Activated CD4-positive, CD25-positive, alpha-beta regulatory T cell treated with anti-CD3 and anti-CD28 coated beads, Interleukin-2, amount 50 U/mL, for 16 hours (primary cell): ENCODE results near the gene PIK3AP1.
"Not testable (repeated sequence)": the region's sequence is repeated elsewhere in the genome, so short reads cannot be mapped to it uniquely, and the experiment has no call there.

ENCODE experiments used
- DNase-seq: peaks from one replicate; pipeline ENCODE4 v3.0.0-alpha.2; 2020; ENCODE audit warnings: low read depth, low spot score

Gene PIK3AP1

DNA sequence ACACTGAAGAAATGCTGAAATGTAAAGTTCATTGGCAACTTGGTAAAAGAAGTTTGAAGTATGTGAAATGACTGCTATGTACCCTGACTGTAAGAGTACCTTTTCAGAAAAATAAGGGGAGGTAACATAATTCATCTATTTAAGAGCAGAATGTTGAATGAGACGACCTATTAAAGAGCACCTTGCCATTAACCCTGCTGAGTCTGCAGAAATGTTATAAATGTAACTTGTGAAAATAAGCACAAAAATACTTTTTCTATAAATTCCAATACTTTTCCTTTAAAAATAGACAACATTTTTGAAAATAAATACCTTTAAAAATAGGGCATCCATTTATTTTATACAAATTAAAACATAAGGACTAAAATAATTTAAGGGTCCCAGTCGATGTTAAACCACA lies 141.2 kb downstream of the PIK3AP1 start:
- no peak for DNase-seq

DNA sequence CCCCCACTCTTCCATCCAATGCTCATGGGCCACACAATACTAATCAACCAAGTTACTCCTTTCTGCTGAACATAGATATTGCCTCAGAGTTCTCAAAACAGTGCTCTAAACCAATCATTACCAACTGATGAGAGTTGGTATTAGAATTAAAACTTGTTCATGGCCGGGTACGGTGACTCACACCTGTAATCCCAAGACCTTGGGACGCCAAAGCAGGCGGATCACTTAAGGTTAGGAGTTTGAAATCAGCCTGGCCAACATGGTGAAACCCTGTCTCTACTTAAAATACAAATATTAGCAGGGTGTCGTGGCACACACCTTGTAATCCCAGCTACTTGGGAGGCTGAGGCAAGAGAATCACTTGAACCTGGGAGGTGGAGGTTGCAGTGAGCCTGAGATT lies 141.7 kb downstream of the PIK3AP1 start:
- DNase-seq: no peak

DNA sequence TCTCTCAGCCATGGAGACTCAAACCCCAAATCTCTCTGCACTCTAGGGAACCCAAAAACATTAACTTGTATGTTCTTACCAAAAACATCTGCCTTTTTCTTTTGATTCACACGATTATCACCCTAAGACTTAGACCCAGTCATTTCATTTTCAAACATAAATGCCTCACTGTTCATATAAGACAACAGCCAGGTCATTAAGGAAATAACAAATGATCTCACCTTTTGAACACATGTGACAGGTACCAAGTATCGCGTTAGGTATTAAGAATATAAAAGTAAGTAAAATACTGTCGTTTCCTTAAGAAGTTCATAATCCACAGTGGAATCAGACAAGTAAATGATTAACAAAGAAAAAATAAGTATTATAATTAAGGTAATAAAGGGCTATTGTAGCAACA lies 142.3 kb downstream of the PIK3AP1 start:
- DNase-seq: no peak

DNA sequence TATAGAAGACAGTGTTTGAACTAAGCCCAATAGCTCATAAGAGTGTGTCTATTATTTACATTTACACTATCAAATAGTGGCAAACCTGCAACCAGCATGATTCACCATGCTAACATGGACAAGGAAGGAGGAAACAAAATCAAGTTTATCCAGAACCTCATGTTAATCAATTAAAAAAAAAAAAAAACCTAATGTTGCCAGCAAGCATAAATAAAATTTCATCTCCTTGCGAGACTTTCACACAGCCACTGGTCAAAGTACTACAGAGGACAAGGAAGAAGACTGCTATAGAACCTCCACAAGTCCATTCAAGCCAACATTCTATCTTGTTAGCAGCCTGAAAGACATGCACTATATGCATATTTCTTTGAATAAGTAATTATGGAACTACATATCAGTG lies 143.2 kb downstream of the PIK3AP1 start:
- no peak for DNase-seq

DNA sequence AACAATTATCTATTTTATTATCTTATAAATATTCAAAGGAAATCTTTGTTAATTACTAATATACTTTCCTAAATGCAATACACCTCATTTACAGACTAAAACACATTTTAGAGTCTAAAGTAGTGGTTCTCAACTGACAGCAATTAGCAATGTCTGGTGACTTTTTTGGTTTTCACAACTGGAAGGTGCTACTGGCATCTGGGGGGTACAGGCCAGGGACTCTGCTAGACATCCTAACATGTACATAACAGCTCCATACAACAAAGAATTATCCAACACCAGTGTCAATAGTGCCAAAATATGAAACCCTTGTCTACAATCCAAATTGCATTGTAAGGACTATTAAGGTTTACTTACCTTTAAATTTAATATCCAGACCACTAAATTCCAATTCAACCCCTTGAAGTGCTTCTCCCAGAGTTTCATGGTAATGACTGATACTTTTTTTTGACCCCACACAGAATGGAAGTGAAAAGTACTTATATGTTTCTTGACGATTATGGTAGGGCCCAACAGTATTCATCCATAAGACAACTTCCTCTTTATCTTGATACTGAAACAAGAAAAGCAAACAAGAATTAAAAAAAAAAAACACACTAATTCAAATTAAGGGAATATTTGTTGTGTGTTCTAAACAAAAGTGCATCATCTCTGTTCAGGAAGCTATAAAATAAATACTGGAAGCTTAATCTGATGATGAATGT lies 143.9 kb downstream of the PIK3AP1 start:
- no peak for DNase-seq

DNA sequence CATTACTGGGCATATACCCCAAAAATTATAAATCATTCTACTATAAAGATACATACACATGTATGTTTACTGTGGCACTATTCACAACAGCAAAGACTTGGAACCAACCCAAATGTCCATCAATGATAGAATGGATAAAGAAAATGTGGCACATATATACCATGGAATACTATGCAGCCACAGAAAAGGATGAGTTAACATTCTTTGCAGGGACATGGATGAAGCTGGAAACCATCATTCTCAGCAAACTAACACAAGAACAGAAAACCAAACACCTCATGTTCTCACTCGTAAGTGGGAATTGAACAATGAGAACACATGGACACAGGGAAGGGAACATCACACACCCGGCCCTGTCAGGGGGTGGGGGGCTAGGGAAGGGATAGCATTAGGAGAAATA lies 145.8 kb downstream of the PIK3AP1 start:
- not testable (repeated sequence) for DNase-seq

DNA sequence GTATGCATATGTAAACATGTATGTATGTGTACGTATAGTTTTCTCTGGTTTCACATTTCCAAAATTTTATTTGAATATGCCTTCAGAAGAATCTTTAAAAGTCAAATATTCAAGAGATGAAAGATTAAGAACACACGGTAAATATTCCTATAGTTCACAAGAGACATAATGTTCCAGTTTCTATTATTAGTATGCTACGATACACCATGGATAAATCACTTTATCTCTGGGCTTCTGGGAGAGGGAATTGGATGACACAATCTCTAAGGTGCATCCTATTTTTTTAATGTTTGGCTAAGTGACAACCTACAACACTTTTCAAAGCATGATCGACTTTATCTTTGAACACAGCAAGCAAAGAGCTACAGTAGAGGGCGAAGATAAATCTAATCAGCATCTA lies 147.3 kb downstream of the PIK3AP1 start:
- no peak for DNase-seq

DNA sequence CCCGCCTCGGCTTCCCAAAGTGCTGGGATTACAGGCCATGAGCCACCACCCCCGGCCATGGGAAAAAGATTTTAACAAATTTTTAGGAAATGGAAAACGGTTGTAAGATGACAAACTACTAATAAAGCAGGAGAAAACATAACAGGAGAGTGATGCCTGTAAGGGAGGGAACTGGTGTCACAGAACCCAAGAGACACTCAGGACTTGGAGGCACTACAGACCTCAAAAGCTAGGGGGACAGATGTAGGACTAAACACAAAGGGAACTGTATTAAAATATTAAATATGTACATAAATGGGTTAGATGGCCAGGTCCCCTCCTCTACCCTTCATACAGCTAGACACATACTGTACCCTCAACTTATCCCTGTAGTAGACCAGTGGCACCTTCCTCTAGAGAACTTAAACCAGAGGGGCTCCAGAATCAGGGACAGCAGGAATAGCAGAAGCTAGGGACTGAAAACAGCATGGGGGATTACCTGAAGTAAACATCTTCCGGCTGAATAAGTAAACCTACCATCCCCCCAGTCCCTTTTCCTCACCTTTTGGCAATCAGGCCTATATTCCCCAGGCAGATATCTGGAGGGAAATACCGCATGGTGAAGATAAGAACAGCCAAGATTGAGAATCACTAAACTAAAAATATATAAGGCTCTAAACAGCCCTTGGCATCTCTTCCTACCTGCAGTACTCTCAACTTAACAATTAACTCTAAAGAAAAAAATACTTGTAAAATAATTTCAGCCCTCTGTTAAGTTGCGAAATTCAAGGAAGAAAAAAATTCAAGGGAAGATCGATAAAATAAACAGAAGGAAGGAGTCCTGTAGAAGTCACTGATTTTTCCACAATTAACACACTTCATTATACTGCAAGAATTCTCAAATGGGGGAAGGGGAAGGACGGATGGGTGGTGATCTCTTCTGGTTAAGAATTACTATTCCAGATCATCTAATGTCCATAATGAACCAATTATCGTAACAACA lies 149.0 kb downstream of the PIK3AP1 start:
- no peak for DNase-seq

DNA sequence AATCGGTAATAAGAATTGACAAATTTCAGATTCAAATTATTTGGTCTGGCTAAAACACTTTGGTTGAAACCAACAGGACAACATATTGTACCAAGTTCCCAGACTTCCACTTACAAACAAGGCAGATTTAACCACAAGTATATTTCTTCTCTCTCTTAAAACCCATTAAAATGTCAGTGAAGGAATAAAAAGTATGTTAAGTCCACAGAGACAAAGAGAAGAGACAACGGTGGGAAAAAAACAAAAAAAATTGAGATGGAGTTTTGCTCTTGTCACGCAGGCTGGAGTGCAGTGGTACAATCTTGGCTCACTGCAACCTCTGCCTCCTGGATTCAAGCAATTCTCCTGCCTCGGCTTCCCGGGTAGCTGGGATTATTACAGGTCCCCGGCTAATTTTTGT lies 149.8 kb downstream of the PIK3AP1 start:
- DNase-seq: no peak

DNA sequence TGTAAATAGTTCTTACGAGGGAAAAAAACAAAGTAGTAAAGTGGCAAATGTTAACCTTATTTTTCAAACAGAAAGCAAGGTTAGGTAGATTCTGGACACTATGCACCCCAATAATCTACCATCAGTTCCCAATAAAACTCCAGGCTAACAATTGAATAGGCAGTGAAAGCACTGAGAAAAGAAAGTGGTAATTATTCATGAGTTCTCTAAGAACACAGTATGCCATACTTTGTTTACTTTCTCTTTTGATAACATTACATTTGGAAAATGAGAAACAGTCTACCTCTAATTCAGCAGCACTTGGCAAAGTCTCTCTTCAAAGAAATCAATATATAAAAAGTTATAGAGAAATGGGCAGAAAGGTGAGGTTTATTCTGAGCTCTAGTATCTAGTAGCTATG lies 151.9 kb downstream of the PIK3AP1 start:
- DNase-seq: no peak

DNA sequence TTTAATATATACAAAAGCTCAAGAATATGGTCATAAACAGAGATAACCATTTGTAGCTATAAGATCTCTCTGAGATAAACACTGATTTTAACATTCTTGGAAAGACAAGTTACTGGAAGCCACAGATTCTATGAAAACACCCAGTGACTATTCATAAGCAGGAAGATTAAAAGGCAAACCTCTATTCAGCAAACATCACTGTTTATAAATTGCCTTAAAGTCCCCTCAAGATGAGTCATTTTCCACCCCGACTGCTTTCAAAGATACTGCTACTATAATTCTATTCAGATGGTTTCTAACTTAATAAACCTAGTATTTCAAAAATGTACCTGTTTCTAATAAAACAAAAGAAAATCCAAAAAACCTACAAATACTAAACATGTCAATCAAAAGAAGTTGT lies 154.5 kb downstream of the PIK3AP1 start:
- no peak for DNase-seq

DNA sequence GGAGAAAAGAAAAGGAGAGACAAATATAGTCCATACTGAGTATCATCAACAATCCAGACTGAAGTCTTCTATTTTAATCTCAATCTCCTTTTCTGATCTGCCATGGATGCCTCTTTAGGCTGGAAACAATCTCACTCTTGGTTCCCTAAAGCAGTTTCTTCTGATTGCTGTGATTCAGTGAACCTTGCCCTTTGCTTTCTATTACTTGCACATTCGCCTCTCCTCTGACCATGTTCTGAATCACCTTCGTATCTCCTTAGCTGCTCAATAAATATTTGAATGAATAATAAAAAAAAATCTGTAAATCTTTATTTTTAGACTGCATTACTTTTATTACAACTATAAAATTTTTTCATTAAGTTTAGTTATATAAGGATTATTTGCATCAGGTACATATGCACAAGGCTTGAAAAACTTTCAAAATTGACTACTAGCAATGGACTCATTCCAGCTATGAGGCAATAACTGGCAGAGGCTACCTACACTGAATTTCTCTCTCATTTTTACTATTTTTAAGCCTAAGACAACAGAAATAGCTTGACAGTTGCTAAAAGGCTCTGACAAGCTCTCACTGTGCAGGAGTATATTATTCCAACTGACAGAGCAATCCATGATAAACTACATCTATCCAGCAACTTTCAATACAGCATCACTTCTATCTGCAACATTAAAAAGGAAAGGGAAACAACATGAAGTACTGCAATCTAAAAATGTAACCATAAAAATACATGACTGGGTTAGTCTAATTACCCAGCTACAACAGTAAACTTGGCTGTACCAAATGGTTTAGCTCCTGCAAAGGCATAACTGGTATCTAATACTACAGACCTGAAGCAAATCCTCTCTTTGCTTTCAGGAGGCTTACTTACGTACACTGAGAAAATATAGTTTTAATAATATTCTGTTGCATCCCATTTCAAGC lies 159.1 kb downstream of the PIK3AP1 start:
- DNase-seq: no peak

DNA sequence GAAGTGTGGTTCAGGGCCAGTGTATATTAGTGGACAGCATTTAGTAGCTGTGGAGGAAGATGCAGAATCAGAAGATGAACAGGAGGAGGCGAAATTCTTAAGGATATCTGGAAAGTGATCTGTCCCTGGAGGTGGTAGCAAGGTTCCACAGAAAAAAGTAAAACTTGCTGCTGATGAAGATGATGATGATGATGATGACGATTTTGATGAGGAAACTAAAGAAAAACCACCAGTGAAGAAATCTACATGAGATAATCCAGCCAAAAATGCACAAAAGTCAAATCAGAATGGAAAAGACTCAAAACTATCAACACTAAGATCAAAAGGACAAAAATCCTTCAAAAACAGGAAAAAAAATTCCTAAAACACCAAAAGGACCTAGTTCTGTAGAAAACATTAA lies 159.8 kb downstream of the PIK3AP1 start:
- no peak for DNase-seq

DNA sequence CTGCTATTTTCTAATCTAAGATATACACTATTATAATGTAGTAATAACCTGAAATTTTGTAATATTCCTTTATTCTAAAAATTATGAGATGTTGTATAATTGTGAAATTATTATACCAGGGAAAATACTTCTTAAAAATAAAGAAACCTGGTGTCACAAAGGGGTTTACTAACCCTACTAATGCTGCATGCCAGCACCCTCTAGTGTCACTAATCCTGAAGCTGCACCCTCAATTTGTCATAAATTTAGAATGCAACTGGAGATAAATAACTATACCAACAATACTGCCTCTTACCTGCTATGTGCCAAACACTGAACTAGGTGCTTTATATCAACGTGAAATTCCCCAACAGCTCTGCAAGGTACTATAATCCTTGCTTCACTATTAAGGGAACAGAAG lies 164.3 kb downstream of the PIK3AP1 start:
- no peak for DNase-seq

DNA sequence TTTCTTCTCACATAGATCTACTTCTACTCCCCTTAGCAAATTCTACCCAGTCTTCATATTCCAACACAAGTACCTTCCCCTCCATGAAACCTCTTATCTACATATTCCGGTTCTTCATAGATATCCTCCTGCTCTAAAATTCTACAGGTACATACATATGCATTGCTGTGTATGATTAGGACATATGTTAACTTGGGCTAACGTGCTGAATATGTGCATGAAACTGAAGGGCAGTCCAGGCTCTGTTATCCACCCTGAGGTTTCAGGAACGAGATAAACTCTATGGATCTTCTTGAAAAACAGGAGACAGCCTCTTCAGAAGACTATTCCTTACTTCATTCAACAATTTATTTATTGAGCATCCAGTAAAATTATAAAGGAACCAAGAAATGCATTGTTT lies 165.0 kb downstream of the PIK3AP1 start:
- no peak for DNase-seq

DNA sequence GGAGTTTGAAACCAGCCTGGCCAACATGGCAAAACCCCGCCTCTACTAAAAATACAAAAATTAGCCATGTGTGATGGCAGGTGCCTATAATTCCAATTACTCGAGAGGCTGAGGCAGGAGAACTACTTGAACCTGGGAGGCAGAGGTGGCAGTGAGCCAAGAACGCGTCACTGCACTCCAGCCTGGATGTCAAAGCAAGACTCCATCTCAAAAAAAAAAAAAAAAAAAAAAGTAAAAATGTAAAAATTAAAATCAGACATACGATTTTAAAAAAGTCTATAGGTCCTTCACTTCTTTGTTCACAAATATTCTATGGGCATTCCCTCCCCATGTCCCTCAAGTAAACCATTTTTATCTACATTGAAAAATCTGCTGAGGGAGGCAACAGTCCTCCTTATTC lies 171.7 kb downstream of the PIK3AP1 start:
- no peak for DNase-seq

DNA sequence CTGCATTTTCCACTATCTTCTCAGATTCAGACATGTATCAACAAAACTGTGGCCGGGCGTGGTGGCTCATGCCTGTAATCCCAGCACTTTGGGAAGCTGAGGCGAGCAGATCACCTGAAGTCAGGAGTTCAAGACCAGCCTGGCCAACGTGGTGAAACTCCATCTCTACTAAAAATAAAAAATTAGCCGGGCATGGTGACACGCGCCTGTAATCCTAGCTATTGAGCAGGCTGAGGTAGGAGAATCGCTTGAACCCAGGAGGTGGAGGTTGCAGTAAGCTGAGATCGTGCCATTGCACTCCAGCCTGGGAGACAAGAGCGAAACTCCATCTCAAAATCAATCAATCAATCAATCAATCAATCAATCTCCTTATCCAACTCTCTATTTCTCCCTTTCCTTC lies 174.8 kb downstream of the PIK3AP1 start:
- not testable (repeated sequence) for DNase-seq
